NCI-H1436 (cell line): Measurements from ENCODE around the gene SEPHS1.
"Not testable (repeated sequence)": the region's sequence is repeated elsewhere in the genome, so short reads cannot be mapped to it uniquely, and the experiment has no call there.

Experiments
- DNase-seq: peaks from one replicate; lab custom pipeline; 2025; lab: John Stamatoyannopoulos, UW

SEPHS1 gene

DNA sequence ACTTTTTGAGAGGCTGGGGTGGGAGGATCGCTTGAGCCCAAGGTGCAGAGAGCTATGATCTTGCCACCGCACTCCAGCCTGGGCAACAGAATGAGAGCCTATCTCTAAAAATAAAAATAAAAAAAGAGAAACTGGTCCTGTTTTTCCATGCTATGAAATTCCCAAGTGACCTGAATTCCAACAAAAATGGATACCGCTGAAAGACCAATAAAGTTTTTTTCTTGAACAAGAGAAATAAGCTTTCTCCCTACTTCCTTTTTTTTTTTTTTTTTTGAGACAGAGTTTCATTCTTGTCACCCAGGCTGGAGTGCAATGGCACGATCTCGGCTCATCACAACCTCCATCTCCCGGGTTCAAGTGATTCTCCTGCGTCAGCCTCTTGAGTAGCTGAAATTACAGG lies 12.5 kb upstream of the SEPHS1 start:
- no peak for DNase-seq

DNA sequence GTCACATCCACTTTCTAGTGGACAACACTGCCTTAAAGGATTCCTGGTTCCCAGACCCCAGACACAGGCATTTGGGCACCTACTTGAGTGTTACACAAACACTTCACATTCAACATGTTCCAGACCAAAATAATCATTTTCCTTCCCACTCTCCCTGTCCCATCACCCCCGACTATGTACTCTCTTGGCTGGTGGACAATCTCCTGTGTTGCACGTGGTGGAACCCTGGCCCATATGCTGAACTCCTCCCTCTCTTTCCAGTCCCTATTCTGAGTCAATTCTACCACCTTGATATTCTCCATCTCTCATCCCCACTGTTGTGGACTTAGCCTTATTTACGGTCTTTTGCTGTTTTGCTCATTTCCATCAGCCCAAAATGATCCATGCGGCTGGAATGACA lies 8.3 kb upstream of the SEPHS1 start:
- no peak for DNase-seq

DNA sequence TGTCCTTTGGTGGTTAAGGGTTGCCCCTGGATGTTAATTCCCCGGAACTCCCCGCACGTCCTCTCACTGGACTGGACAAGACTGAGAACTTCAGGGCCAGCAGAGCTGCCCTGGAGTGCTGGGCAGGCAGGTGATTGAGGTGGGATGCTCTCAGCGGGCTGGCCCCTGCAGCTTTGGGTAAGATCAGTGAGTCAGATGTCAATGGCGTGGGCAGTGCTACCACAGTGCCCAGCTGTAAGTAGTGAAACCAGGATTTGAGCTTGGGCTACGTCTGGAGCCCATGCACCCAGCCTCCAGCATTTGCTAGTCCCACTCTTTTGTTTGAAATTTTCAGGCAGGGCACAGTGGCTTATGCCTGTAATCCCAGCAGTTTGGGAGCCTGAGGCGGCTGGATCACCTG lies 6.7 kb upstream of the SEPHS1 start:
- no peak for DNase-seq

DNA sequence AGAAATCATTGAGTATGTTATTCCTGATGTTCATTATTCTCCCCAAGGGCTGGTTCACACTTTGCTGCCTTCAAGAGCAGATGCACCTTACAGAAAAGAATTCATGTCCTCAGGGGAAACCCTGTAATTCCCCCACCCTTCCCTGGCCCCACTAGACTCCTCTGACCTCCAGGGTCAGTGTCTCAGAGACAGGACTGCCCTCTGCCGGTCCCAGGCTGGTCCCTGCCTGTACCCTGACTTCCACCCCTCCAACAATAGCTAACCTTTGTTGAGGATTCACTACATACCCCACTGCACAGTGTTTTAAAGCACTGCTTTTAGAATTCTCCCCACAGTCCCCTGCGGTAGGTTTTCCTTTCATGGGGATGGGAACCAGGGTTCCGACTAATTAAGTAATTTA lies 4.4 kb upstream of the SEPHS1 start:
- DNase-seq, result no peak

DNA sequence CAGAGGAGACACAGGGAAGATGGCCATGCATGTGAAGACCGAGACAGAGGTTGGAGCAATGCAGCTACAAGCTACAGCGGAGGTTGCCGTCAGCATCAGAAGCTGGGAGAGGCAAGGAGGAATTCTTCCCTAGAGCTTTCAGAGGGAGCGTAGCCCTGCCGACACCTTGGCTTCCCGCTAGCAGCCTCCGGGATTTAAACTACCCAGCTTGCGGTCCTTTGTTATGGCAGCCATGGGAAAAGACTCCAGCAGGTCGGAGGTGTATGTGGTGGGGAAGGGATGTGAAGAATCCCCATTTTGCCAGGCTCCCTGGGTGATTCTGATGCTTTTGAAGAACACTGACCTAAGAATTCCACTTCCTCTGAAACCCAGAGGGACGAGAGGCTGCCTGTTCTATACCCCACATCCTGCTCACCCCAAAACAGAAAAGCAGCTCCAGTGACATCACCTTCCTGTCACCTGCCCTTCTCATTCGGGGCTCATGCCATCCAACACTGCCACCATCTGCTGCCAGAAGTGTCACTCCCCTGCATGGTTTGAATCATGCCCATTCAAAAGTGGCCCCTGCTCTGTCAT lies 3.3 kb upstream of the SEPHS1 start:
- no peak for DNase-seq

DNA sequence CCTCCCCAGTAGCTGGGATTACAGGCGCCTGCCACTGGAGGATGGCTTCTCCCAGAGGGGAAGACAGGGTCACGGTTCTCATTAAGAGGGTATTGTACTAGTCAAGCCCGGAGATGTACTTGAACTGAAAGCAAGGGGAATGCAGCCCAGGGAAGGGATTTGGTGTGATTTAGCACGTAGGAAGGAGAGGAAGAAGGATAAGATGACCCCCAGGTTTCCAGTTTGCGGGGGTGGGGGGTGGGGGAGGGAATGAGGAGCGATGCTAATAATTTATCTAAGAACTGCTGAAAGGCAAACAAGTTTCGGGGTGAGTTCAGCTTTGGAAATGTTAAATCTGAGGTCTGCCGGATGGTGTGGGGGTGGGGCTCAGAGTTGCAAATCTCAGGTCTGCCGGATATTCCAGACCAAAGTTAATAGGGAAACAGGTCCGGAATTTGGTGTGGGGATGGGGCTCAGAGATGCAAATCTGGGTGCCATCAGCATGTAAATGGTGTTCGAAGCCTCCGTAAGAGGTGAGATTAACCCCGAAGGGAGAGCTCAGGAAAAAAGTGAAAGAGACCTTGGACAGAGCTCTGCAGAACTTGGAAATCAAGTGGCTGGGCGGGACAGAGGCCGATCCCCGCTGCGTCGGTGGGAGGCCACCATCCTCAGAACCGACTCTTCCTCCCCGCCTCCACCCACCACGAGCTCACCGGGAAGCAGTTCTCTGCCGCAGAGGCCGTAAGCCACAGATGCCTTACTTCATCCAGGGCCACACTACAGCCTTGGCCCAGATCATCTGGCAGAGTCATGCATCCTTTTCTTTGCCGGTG lies 1.6 kb upstream of the SEPHS1 start:
- DNase-seq, result no peak

DNA sequence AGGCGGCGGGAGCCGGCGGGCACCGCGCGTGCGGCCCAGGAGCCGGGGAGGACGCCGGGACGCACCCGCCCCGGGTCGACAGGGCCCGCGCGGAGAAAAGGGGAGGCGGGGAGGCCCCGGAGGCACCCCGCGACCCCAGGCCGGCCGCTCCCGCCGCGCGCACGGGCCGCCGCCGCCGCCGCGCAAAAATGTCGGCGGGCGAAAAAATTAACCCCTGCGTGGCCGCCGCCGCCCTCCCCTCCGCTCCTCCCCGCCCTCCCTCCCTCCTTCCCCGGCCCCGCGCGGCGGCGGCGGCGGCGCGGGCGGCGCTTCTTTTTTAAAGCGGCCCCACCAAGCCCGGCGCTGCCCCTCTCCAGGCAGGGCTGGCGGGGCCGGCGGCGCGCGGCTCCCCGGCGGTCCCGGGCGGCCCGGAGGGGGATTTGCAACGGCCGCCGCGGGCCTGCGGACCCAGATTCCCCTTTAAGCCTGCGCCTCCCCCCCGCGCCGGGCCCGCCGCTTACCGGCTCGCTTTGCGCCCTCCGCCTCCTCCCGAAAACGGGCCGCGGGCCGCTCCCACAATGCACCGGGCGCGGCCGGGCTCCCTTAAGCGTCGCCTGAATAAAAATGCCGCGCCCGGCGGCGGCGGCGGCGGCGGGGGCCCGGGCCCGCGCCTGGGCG lies 465 bp downstream of the SEPHS1 start:
- DNase-seq, result peak; percentile 74

DNA sequence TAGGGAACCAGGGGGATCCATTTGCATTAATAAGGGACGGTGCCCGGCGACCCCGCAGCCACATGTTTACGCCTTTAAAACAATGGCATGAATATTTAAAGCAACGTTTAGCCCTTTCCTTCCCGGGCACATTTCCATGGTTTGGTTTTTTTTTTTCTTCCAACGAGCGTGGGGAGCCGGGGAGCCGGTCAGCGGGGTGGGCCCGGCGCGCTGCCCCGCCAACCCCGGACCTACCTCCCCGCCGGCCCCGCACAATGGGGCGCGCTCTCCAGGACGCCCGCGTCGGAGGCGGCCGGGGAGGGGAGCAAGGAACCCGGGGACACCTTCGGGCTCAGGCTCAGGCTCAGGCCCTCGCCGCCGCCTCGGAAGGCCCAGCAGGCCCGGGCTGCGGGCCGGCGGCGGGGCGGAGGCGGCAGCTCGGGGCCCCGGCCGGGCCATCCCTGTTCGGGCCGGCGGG lies 1.0 kb downstream of the SEPHS1 start:
- no peak for DNase-seq

DNA sequence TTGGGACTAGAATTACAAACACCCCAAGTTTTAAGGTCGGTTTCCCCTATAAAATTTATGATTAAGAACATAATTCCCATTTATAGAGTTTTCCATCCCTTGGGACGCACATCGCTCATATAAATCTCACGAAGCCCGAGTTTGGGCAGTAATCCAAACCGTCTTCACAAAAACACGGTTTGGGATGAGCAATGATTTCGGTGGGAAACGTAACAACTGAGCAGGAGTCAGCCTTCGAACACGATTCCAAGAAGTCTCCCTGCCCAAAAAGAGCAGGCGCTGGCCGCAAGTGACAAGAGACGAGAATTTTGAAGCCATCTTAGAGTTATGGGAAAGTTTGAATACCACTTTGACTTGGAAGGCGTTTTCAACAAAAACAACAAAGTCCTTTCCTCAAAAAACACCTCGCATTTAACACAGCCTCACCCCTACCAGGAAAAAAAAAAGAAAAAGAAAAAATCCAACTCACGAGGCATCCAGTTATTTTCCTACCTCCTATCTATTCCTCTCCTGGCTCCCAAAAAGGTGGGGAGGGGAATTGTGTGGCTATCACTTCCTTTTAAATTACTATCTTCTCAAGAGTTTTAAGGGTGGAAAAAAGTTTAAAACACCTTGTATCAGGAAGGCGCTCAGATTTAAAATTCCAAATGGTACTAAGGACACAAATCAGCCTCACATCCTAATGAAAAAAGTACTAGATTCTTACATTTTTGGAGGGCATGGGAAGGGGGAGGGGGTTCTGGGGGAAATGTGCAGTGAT lies 1.6 kb downstream of the SEPHS1 start:
- no peak for DNase-seq

DNA sequence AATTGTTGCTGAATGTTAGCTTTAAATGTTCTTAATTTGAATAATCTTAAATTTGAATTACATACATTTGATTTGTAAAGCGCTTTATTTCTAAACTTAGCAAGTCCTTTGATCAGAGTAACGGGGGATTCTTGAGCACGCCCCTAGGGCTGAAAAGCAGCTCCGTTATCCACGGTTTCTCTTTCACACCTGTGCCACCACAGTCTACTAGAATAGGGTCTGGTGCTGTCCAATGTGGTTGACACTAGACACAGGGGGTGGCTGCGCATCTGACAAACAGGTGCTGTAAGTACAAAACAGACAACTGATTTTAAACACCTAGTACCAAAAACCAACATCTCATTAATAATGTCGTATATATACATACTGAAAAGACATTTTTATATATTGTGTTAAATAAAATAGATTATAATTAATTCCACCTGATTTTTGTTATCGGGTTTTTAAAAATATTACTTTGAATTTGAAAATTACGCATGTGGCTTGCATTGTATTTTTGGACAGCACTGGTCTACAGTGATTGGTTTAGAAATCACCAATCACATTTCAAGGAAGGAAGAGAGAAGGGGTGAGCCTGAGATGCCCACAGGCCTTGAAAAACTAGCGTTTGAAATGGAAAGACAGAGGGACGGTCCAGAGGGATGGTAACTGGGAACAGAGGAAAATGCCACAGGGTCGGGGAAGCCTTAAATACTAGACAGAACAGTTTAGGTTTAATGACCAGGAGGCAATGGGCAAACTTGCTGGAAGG lies 7.3 kb downstream of the SEPHS1 start:
- no peak for DNase-seq

DNA sequence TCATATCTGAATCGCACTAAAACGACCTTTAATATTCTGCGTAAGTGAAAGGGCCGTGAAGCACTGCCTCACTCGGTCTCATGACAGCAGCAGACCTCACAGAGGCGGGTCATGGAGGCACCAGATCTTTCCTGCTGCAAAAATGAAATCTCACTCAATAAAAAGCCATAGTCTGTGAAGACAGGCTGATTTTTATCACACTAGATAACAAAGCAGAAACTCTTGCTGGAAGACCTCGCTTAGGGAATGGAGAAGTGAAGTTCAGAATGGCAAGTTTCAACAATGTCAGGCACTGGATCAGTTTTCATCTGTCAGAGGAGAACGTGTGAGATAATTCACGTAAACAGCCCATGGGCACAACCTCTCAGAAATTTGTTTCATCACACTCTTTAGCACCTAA lies 8.0 kb downstream of the SEPHS1 start:
- no peak for DNase-seq

DNA sequence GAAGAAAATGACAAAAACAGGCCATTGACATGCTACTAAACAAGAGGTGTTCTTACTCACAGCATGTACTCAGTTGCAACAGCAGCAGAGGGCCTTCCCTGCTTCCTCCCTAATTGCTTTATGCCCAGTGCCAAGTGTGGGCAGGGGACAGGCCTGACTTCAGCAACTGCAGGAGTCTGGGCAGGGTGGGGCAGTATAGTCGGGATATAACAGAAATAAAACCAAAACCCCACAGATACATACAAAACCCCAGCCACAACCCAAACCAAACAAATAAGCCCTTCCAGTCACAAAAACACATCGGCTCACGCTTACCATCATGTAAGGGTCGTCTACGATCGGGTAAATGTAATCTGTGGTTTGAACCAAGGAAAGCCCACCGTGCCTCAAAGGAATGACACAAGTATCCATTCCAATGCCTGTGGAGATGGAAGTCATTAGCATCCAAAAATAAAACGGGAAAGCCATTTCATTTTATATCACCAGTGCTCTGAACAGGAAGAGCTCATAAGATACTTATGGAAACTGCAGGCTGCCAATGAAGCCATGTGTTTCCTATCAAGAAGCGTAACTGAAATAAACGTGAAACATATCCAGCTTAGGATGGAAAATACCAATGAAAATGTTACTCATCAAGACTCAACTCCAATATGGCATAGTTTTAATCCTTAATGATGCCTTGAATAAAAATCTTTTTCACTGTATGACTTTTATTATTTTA lies 9.5 kb downstream of the SEPHS1 start:
- no peak for DNase-seq

DNA sequence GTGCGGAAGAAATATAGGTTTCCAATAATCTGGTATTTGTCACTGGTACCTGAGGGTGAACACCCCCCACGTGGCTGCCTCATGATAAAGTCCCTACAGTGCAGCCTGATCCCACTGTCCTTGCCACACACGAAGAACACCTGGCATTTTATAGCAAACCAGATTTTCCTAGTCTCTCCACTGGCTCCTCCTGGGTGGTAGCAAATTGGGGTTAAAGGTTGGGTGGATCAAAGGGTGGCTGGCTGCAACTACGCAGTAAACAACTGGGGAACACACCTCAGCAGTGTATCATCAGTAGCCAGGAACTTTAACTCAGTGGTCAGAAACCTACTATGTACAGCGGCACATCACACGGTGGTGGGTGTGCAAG lies 10.3 kb downstream of the SEPHS1 start:
- no peak for DNase-seq

DNA sequence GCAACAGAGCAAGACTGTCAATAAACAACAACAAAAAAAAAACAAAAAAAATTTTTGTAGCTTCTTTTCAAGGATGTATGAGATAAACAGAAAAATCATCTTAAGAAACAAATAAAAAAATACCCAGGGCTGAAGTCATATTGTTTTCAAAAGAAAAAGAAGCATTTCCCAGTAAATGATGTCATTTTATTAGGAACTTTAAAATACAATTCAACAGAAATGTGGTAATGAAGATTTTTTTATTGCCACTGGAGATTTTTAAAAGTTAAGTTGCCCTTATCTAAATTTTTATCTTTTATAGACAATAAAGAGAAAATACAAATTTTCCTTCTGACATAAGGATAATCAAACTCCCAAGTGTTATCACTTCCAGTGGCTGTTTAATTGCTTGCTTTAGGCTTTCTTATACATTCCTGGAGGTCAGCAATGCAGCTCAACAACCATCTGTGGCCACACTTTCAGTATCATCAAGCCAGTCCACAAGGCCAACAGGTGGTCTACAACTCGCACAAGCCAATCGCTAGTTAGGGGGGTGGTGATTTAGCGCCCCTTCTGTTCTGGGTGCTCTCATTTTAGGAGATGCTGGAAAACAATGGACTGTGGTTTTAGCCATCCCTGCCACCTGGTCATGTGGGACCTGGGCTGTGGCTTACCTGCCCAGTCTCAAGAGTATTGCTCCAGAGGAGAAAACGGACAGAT lies 10.8 kb downstream of the SEPHS1 start:
- DNase-seq, result no peak

DNA sequence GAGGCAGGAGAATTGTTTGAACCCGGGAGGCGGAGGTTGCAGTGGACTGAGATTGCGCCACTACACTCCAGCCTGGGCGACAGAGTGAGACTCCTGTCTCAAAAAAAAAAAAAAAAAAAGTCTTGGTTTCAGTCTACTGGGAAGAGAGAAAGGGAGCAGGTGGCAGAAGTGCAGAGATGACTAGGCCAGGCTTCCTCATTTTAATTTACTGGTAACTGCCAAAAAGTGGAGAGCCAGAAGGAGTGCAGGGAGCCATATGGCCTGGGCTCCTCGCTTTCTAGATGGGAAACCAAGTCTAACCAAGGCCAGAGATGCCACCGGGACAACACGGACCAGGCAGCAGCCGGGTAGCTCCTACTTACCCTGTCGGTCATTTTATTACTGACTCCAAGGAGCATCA lies 12.2 kb downstream of the SEPHS1 start:
- DNase-seq, result no peak

DNA sequence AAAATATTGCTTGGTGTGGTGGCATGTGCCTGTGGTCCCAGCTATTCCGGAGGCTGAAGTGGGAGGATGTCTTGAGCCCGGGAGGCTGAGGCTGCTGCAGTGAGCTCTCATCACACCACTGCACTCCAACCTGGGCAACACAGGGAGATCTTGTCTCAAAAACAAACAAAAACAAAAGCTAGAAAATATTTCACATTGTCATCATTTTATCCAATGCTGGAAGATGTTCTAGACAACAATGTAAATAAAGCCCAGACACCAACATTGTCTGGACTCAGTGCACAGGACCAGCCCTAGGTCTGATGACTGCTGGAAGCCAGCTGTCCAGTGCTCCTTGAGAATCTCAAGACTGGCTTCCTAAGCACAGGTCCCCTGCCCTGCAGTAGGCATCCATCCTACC lies 13.5 kb downstream of the SEPHS1 start:
- DNase-seq, result no peak

DNA sequence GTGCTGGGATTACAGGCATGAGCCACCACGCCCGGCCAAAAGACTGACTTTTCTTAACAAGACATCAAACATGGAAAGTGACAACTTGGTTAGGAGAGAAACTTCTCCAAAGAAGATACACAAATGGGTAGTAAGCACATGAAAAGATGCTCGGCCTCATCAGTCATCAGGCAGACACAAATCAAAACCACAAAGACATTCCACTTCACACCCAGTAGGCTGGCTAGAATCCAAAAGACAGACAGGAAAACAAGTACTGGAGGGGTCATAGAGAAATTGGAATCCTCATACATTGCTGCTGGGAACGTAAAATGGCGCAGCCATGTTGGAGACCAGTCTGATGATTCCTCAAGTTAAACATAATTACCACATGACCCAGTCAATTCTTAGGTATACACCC lies 16.4 kb downstream of the SEPHS1 start:
- no peak for DNase-seq

DNA sequence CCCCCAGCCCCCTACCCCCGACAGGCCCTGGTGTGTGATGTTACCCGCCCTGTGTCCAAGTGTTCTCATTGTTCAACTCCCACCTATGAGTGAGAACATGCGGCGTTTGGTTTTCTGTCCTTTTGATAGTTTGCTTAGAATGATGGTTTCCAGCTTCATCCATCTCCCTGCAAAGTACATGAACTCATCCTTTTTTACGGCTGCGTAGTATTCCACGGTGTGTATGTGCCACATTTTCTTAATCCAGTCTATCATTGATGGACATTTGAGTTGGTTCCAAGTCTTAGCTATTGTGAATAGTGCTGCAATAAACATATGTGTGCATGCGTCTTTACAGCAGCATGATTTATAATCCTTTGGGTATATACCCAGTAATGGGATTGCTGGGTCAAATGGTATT lies 17.1 kb downstream of the SEPHS1 start:
- not testable (repeated sequence) for DNase-seq

DNA sequence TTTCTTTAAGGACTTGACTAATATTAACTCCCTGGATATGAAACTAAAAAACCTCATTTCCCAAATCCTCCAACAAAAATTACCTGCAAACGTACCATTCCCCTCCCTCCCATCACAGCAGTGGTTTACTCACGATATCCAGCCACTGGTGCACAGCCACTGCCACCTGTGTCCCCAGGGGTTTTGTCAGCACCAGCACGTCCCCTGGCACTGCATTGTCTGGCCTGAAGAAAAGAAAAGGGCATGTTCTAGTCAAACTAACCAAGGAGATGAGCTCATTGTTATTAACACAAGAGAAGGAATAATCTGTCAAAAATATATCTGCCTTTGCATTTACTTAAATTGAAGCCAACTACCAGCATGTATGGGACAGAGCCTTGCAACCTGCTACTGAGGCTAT lies 18.5 kb downstream of the SEPHS1 start:
- DNase-seq, result no peak

DNA sequence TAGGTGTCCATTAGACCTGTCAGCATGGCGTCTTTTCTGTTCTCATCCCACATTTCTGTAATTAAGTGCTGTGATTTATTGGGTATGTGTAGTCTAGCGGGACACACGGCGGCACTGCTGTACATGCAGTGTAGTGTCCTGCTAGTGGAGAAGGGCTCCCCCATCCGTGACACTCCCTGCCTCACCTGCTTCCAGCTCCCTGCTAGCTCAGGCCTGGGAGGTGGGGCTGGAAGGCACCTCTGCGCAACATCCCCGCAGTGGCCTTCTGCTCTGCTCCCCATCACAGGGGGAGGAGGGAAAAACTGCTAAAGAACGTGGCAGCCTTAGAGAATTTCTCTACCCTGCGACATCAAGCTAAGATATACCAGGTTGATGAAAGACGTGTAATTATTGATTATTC lies 19.5 kb downstream of the SEPHS1 start:
- DNase-seq, result no peak

DNA sequence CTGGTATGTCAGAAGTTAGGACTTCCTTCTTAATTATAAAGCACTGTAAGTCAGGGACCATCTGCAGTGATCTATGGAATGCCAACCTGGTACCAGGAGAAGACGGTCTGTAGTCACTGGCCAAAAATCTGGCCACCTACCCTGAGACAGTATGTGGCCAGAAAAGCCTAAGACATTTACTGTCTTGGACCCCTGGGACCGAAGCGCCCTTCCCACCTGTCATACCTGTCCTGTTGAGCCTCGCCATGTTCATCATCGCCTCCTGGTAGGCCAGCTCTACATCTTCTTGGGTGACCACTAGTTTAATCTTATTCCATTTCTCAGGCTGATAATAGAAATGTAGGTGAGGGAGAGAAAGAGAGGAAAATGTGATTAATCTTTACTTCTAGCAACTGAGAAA lies 20.0 kb downstream of the SEPHS1 start:
- DNase-seq, result no peak
